ENCODE data around the gene EML5. TPM values are rescaled to one million over a fixed set of nuclear protein-coding genes. Genes with fewer than 3 reads are reported as not detected.
A peak's percentile ranks its signal among the peaks of the same experiment; 100 is the strongest.

The EML5 gene
- total and polyA plus RNA-seq, 2 of the 13 experiments (the other 11 are each of a cell fraction or from before 2014, with no cell fraction given): 0.11 TPM; not detected in 1

- TF ChIP-seq ZNF275 (CRISPR knock-in tag; IDR thresholded peaks at IDR 0.05; ENCODE audit: borderline replicate concordance) (peak; percentile 78; the same call in 1 of the 2 replicates), CCDC6 (CRISPR knock-in tag; IDR thresholded peaks at IDR 0.05) (peak; percentile 80; the same call in 1 of the 2 replicates), ZMYM4 (CRISPR knock-in tag; IDR thresholded peaks at IDR 0.05) (peak; percentile 84), ZNF772 (CRISPR knock-in tag; IDR thresholded peaks at IDR 0.05) (peak; percentile 86; the same call in 1 of the 2 replicates), ZNF616 (CRISPR knock-in tag; IDR thresholded peaks at IDR 0.05; ENCODE audit: low read depth) (peak; percentile 78; the same call in 1 of the 2 replicates), GPN1 (CRISPR knock-in tag; IDR thresholded peaks at IDR 0.05; ENCODE audit: borderline replicate concordance) (0 out of 2 replicates have a peak, but pooled peaks have one; percentile 29), ZBTB40 (IDR thresholded peaks at IDR 0.05) (no peak), ZBTB40 (CRISPR knock-in tag; IDR thresholded peaks at IDR 0.05) (peak; percentile 84; the same call in 1 of the 2 replicates), SAFB2 (CRISPR knock-in tag; IDR thresholded peaks at IDR 0.05; ENCODE audit: borderline replicate concordance, low read depth) (no peak), ZNF343 (CRISPR knock-in tag; IDR thresholded peaks at IDR 0.05) (0 out of 2 replicates have a peak, but pooled peaks have one; percentile 27), RXRB (CRISPR knock-in tag; IDR thresholded peaks at IDR 0.05; ENCODE audit: borderline replicate concordance) (no peak), ZKSCAN1 (IDR thresholded peaks at IDR 0.05; ENCODE audit: low read length) (no peak), ZNF710 (CRISPR knock-in tag; IDR thresholded peaks at IDR 0.05; ENCODE audit: borderline replicate concordance) (peak; percentile 72; the same call in 1 of the 2 replicates), RFXAP (CRISPR knock-in tag; IDR thresholded peaks at IDR 0.05; ENCODE audit: borderline replicate concordance) (peak; percentile 99), RNF2 (conservative IDR thresholded peaks at IDR 0.05; ENCODE audit: low read depth) (0 out of 2 replicates have a peak, but pooled peaks have one; percentile 60)
- TF ChIP-seq, protein P1, sequence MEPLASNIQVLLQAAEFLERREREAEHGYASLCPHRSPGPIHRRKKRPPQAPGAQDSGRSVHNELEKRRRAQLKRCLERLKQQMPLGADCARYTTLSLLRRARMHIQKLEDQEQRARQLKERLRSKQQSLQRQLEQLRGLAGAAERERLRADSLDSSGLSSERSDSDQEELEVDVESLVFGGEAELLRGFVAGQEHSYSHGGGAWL (CRISPR knock-in tag; IDR thresholded peaks at IDR 0.05): peak; percentile 75
Observed at GRCh38 chr14:88824314-88825077, 31.7 kb upstream of the EML5 start, which contains the start of gene TTC8 (continued).
